ENCODE measurements around the gene XPR1.
"Not testable (repeated sequence)": the region's sequence is repeated elsewhere in the genome, so short reads cannot be mapped to it uniquely, and the experiment has no call there.

XPR1 gene

DNA sequence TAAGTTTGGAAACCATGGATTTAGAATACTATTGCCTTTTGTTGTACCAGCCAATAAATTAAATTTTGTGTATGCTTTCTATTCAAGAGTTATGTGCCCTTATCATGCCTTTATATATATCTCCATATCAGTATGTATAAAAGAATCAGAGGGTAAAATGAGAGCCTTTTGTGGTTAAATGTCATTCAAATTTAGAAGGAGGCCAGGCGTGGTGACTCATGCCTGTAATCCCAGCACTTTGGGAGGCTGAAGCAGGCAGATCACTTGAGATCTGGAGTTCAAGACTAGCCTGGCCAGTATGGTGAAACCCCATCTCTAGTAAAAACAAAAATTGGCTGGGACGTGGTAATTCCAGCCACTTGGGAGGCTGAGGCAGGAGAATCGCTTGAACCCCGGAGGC lies 88.9 kb downstream of the XPR1 start:
- no peak for DNase-seq (ENCODE audit: extremely low read depth, insufficient read length)
- TF ChIP-seq, protein P1, sequence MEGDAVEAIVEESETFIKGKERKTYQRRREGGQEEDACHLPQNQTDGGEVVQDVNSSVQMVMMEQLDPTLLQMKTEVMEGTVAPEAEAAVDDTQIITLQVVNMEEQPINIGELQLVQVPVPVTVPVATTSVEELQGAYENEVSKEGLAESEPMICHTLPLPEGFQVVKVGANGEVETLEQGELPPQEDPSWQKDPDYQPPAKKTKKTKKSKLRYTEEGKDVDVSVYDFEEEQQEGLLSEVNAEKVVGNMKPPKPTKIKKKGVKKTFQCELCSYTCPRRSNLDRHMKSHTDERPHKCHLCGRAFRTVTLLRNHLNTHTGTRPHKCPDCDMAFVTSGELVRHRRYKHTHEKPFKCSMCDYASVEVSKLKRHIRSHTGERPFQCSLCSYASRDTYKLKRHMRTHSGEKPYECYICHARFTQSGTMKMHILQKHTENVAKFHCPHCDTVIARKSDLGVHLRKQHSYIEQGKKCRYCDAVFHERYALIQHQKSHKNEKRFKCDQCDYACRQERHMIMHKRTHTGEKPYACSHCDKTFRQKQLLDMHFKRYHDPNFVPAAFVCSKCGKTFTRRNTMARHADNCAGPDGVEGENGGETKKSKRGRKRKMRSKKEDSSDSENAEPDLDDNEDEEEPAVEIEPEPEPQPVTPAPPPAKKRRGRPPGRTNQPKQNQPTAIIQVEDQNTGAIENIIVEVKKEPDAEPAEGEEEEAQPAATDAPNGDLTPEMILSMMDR (IDR thresholded peaks at IDR 0.05; ENCODE audit: insufficient read depth, low read length, poor library complexity, severe bottlenecking), result no peak

DNA sequence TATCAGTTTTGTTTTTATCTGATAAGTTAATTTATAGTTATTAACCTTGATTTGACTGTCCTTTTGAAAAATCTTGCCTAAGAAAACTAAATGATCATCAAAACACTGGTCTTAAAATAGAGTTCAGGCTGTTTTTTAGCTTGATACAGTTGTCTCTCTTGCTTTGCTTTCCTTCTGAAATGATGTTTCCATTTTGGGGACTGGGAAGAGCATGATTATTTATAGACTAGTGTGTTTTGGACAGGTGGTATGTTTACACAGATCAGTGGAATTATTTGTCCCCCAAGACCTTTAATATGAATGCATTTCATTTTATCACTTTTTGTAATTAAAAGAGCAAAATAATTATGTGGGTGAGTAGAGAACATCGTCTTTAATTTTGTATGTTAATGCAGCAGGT lies 90.8 kb downstream of the XPR1 start:
- Histone ChIP-seq H3K4me3 (replicated peaks; ENCODE audit: low read depth, low read length) (no peak overlapping the region), H3K27me3 (replicated peaks; ENCODE audit: control insufficient read depth, insufficient read depth, low read length) (no peaks in the 10 kb centered on the region), H3K36me3 (ENCODE audit: control insufficient read depth, insufficient read depth, low read length) (no peaks in the 10 kb centered on the region)
- DNase-seq (ENCODE audit: extremely low read depth, insufficient read length), result no peak
- TF ChIP-seq, protein P1 (IDR thresholded peaks at IDR 0.05; ENCODE audit: insufficient read depth, low read length, poor library complexity, severe bottlenecking), result no peak

More for the DNA sequence above, 88.9 kb downstream of the XPR1 start:
- Histone ChIP-seq H3K4me3 (replicated peaks; ENCODE audit: low read depth, low read length) (no peak overlapping the region), H3K27me3 (replicated peaks; ENCODE audit: control insufficient read depth, insufficient read depth, low read length) (no peaks in the 10 kb centered on the region), H3K36me3 (ENCODE audit: control insufficient read depth, insufficient read depth, low read length) (no peaks in the 10 kb centered on the region)

DNA sequence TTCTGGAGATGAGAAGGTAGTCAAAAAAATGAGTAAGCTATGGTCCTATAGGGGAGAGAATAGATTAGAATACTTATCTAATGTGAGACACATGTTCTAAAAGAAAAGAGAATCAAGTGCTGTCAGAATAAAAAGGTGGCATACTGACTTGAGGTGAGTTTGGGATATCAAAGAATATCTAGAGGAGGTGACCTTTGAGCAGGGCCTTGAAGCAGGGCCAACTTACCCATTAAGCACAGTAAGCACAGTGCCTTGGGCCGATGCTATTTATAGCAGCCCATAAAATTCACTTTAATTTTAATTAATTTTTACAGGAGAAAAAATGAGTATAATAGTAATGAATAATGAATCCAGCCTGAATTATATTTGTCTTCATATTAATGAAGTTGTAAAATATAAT lies 92.2 kb downstream of the XPR1 start:
- TF ChIP-seq, protein P1 (IDR thresholded peaks at IDR 0.05; ENCODE audit: insufficient read depth, low read length, poor library complexity, severe bottlenecking), result no peak
- no peaks in the 10 kb centered on the region for H3K27me3 ChIP-seq (replicated peaks; ENCODE audit: control insufficient read depth, insufficient read depth, low read length)

DNA sequence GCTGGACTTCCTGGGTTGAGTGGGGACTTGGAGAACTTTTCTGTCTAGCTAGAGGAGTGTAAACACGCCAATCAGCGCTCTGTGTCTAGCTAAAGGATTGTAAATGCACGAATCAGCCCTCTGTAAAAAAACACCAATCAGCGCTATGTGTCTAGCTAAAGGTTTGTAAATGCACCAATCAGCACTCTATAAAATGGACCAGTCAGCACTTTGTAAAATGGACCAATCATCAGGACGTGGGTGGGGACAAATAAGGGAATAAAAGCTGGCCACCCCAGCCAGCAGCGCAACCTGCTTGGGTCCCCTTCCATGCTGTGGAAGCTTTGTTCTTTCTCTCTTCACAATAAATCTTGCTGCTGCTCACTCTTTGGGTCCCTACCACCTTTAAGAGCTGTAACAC lies 94.2 kb downstream of the XPR1 start:
- H3K36me3 ChIP-seq (ENCODE audit: control insufficient read depth, insufficient read depth, low read length); H3K27me3 ChIP-seq (replicated peaks; ENCODE audit: control insufficient read depth, insufficient read depth, low read length); DNase-seq (ENCODE audit: extremely low read depth, insufficient read length); H3K4me3 ChIP-seq (replicated peaks; ENCODE audit: low read depth, low read length): not testable (repeated sequence)

More for the DNA sequence above, 92.2 kb downstream of the XPR1 start:
- DNase-seq (ENCODE audit: extremely low read depth, insufficient read length), result no peak
- Histone ChIP-seq H3K36me3 (ENCODE audit: control insufficient read depth, insufficient read depth, low read length) (no peaks in the 10 kb centered on the region), H3K4me3 (replicated peaks; ENCODE audit: low read depth, low read length) (no peak overlapping the region)

DNA sequence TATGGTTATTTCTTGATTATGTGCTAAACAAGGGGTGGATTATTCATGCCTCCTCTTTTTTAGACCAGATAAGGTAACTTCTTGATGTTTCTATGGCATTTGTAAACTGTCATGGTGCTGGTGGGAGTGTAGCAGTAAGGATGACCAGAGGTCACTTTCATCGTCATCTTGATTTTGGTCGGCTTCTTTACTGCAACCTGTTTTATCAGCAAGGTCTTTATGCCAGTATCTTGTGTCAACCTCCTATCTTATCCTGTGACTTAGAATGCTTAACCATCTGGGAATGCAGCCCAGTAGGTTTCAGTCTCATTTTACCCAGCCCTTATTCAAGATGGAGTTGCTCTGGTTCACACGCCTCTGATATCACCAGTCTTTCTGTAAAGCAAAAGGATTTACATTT lies 95.9 kb downstream of the XPR1 start:
- not testable (repeated sequence) for H3K36me3 ChIP-seq (ENCODE audit: control insufficient read depth, insufficient read depth, low read length); H3K27me3 ChIP-seq (replicated peaks; ENCODE audit: control insufficient read depth, insufficient read depth, low read length); DNase-seq (ENCODE audit: extremely low read depth, insufficient read length); H3K4me3 ChIP-seq (replicated peaks; ENCODE audit: low read depth, low read length)

DNA sequence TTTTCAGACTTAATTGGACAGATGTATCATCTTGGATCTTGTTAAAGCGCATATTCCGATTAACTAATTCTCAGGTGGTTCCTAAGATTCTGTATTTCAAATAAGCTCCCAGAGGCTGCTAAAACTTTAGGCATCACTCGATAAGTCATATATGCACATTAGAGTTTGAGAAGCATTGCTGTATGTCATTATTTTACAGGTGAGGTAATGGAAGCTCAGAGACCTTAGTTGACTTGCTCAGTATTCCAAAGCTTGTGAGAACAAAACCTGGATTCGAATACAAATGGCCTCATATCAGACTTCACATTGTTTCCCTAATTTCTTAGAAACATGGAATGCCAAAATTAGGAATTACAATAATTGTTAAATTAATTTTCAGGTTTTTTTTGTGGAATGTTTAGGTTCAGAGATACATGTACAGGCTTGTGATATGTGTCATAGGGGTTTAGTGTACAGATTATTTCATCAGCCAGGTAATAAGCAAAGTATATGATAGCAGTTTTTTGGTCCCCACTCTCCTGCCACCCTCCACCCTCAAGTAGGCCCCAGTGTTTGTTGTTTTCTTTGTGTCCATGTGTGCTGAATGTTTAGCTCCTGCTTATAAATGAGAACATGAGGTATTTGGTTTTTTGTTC lies 96.8 kb downstream of the XPR1 start:
- no peaks in the 10 kb centered on the region for H3K27me3 ChIP-seq (replicated peaks; ENCODE audit: control insufficient read depth, insufficient read depth, low read length)
- H3K36me3 ChIP-seq (ENCODE audit: control insufficient read depth, insufficient read depth, low read length), result no peaks in the 10 kb centered on the region
- no peak overlapping the region for H3K4me3 ChIP-seq (replicated peaks; ENCODE audit: low read depth, low read length)
- DNase-seq (ENCODE audit: extremely low read depth, insufficient read length), result no peak
- TF ChIP-seq, protein P1 (IDR thresholded peaks at IDR 0.05; ENCODE audit: insufficient read depth, low read length, poor library complexity, severe bottlenecking), result no peak

DNA sequence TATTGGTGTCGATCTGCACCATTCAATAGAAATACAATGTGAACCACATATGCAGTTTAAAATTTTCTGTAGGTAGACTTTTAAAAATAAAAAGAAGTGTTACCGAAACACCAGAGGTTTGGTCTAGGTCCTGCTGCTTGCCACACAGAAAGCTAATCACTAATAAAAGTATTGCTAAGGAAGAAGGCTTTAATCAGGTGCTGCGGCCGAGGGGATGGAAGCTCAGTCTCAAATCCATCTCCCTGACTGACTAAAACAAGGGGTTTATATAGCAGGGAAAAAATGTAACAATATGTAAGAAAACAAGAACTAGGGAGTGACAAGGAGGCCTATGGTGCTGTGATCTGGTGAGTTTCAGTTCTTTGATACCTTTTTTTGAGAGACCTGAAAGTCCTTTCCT lies 99.3 kb downstream of the XPR1 start:
- Histone ChIP-seq H3K36me3 (ENCODE audit: control insufficient read depth, insufficient read depth, low read length) (no peaks in the 10 kb centered on the region), H3K4me3 (replicated peaks; ENCODE audit: low read depth, low read length) (no peak overlapping the region), H3K27me3 (replicated peaks; ENCODE audit: control insufficient read depth, insufficient read depth, low read length) (no peaks in the 10 kb centered on the region)
- no peak for DNase-seq (ENCODE audit: extremely low read depth, insufficient read length)
- TF ChIP-seq, protein P1 (IDR thresholded peaks at IDR 0.05; ENCODE audit: insufficient read depth, low read length, poor library complexity, severe bottlenecking), result no peak
